Prostate gland (tissue), 2 donors: ENCODE results near the gene NFKBIA. TPM values are rescaled to one million over a fixed set of nuclear protein-coding genes. Genes with fewer than 3 reads are reported as not detected.

ENCODE experiments used
- DNase-seq: peaks from one replicate; pipeline ENCODE4 v3.0.0-alpha.2; 2019; ENCODE audit warnings: low spot score
- H3K27ac ChIP-seq, 2 donors: fragments of 200-600 bp; sonication (generic); 2 replicates each; pipeline ENCODE4 v1.5.1; 2017 to 2019
- H3K27me3 ChIP-seq: fragments of 200-600 bp; sonication (generic); replicated peaks from 2 replicates; pipeline ENCODE4 v1.5.1; 2019; ENCODE audit not compliant: insufficient read depth
- H3K36me3 ChIP-seq, 2 donors: fragments of 200-600 bp; sonication (generic); 1 replicate in 1 of 2; 2 replicates in 1 of 2; pipeline versions ENCODE4 v1.5.1 to v1.8.1; 2017 to 2019
- H3K4me1 ChIP-seq: fragments of 200-600 bp; sonication (generic); replicated peaks from 2 replicates; pipeline ENCODE4 v1.5.1; 2019
- H3K4me3 ChIP-seq, 2 donors: fragments of 200-600 bp; sonication (generic); 2 replicates each; pipeline ENCODE4 v1.5.1; 2017 to 2019
- H3K9me3 ChIP-seq: fragments of 200-600 bp; sonication (generic); 2 replicates; pipeline ENCODE4 v1.5.1; 2017
- POLR2A ChIP-seq: fragments of 450-650 bp; IDR thresholded peaks from one replicate; pipeline ENCODE4 v1.6.1; 2016; ENCODE audit warnings: antibody characterized with exemption, mild to moderate bottlenecking
- POLR2AphosphoS5 ChIP-seq: sonication (generic); formaldehyde crosslinking; IDR thresholded peaks from one replicate; pipeline ENCODE4 v1.6.1; 2017; ENCODE audit warnings: antibody characterized with exemption
- WGBS: methylation state at CpG from one replicate; pipeline ENCODE4 v1.1.5; 2018; 5-methylcytosine and 5-hydroxymethylcytosine counted together
- intact Hi-C: fragments of 100-400 bp; cut with DNase I; formaldehyde crosslinking; loops from one replicate; pipeline ENCODE4 v1.14.2; 2022
- total RNA-seq, 2 donors: library from RNA; depleted of rRNA; stranded (reverse); fragments of >200 nt; gene quantifications; one replicate each; pipeline ENCODE4 v1.1.0, GENCODE V29; 2016
- TF ChIP-seq, protein P1 (sequence below), 4 experiments: fragments of 200-600 bp in 2 of 4; fragments of 450-650 bp in 2 of 4; sonication (generic) in 2 of 4; IDR thresholded peaks; 1 replicate in 3 of 4; 2 replicates in 1 of 4; pipeline ENCODE4 v1.5.1; 2016 to 2019; ENCODE audit warnings: antibody characterized with exemption in 4 of 4, mild to moderate bottlenecking in 2 of 4, moderate library complexity in 2 of 4

NFKBIA gene
- total RNA-seq, 2 donors from 2014 or later, result 294 to 415 TPM

DNA sequence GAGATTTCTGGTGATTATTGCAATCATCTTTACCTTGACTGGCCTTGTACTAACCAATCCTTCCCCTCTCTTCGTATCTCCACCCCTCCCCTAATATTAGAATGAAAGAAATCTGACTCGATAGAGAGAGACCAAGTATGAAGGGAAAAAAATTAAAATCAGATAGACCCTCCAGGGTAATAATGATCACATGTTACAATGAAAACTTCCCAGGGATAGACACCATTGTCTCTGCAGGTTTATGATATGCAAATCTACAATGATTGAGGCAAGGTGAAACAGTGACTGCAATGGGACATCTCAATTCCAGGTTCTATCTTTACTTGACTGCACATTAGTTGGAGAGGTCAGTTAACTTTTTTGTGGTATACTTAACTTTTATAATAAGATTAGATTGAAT lies 1.5 kb upstream of the NFKBIA start:
- Histone ChIP-seq H3K27ac (peak overlapping the region; percentile 100), H3K4me3 (no peak overlapping the region)

DNA sequence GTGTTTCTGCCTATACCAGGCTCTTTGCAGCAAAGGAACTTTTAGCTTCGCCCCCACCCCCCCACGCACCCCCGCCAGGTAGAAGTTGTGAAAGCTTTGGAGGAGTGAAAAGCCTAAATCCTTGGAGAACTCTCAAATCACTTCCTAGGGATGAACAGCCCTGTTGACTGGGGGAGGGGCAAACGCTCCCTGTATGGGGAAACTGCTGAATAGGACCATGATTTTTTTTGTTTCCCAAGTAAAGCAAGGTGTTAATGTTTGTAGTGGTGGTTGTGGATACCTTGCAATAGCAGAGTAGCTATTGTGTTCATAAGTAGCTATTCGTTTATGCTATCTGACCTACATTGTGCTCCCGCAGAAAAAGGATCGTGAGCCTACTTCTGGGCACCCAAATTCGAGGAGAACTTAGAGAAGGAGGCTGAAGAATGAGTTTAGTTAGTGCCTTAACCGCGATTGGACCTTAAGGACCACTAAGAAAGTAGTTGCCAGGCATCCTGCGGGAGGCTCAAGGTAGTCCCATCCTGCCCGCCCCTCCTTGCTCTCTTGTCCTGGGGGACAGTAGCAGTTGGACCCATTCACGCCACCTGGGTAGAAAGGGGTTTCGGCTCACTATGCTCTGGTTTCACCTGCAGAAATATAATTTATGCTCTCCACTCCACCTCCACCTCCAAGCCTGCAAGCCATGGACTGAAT lies 901 bp upstream of the NFKBIA start:
- Histone ChIP-seq H3K4me1 (peaks cover 4% of the 10 kb centered on the region), H3K9me3 (no peaks in the 10 kb centered on the region), H3K27ac (peak overlapping the region; percentile 100), H3K27me3 (no peaks in the 10 kb centered on the region), H3K36me3 (peaks cover 22 to 29% of the 10 kb centered on the region in 2 donors), H3K4me3 (peak overlapping the region; percentile 97 to 99)
- intact Hi-C loops, result loop anchor here (2.0 to 10.0 kb wide), 4 partner anchors 283 to 531 kb away; partner anchors contain the start of genes BAZ1A, FAM177A1, PPP2R3C and PRORP
- TF ChIP-seq POLR2AphosphoS5 (no peak), POLR2A (no peak)
- TF ChIP-seq, protein P1, sequence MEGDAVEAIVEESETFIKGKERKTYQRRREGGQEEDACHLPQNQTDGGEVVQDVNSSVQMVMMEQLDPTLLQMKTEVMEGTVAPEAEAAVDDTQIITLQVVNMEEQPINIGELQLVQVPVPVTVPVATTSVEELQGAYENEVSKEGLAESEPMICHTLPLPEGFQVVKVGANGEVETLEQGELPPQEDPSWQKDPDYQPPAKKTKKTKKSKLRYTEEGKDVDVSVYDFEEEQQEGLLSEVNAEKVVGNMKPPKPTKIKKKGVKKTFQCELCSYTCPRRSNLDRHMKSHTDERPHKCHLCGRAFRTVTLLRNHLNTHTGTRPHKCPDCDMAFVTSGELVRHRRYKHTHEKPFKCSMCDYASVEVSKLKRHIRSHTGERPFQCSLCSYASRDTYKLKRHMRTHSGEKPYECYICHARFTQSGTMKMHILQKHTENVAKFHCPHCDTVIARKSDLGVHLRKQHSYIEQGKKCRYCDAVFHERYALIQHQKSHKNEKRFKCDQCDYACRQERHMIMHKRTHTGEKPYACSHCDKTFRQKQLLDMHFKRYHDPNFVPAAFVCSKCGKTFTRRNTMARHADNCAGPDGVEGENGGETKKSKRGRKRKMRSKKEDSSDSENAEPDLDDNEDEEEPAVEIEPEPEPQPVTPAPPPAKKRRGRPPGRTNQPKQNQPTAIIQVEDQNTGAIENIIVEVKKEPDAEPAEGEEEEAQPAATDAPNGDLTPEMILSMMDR (IDR thresholded peaks at IDR 0.05), result no peak
- WGBS, result 31% methylated on average over 14 of the region's 14 CpGs
- DNase-seq, result no peak

More for the DNA sequence above, 1.5 kb upstream of the NFKBIA start:
- H3K27me3 ChIP-seq, result no peaks in the 10 kb centered on the region
- TF ChIP-seq, protein P1 (IDR thresholded peaks at IDR 0.05), result no peak
- no peak for TF ChIP-seq POLR2A
- no peak for TF ChIP-seq POLR2AphosphoS5
- peaks cover 19 to 24% of the 10 kb centered on the region in 2 donors for H3K36me3 ChIP-seq
- H3K9me3 ChIP-seq, result no peaks in the 10 kb centered on the region
- intact Hi-C loops, result loop anchor here (5.0 to 10.0 kb wide), 3 partner anchors 284 to 531 kb away; partner anchors contain the start of genes BAZ1A, PPP2R3C, PRORP and SRP54
- DNase-seq, result no peak
- WGBS, result 65% methylated on average over 2 of the region's 2 CpGs
- peaks cover 4% of the 10 kb centered on the region for H3K4me1 ChIP-seq

DNA sequence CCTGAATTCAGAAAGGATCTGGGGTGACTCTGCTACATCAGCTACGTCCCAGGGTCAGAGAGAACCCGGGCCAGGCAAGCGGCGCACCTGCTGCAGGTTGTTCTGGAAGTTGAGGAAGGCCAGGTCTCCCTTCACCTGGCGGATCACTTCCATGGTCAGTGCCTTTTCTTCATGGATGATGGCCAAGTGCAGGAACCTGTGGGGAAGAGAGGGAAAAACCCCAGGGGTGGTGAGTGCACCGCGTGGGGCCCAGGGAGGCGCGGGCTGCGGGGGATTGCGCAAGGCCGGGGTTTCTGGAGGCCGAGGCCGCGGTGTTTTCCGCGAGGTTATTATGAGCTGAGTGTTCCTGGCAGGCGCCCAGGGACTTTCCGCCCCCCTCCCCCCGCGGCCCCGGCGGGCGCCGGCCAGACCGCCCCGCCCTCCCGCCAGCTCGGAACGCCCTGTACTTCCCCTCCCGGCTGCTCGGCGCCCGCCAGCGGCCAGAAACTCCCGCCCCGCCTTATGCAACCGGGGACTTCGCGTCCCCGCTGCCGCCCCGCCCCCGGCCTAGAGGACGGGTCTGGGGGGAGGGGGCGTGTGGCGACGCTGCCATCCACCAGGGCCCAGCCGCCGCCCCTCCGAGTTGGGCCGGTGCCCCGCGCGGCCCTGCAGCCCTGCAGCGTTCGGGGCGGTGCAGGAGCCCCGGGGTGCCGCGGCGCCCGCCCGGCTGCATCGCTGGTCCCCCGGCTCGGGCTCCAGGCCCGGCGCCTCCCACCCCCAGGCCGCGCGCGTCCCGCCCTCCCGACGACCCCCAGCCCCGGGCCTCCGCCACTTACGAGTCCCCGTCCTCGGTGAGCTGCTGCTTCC lies 723 bp downstream of the NFKBIA start:
- Histone ChIP-seq H3K27ac (peak overlapping the region; percentile 100), H3K4me3 (peak overlapping the region; percentile 97 to 99), H3K9me3 (no peaks in the 10 kb centered on the region), H3K4me1 (peaks cover 4% of the 10 kb centered on the region), H3K36me3 (peaks cover 22 to 29% of the 10 kb centered on the region in 2 donors), H3K27me3 (no peaks in the 10 kb centered on the region)
- WGBS, result 1% methylated on average over 36 of the region's 81 CpGs
- TF ChIP-seq POLR2A (peak; percentile 25), POLR2AphosphoS5 (peak; percentile 91)
- TF ChIP-seq, protein P1 (IDR thresholded peaks at IDR 0.05), result no peak
- peak; percentile 96 for DNase-seq
- intact Hi-C loops, result loop anchor here (1.0 to 10.0 kb wide), 6 partner anchors 19 to 692 kb away; partner anchors contain the start of genes BAZ1A, CFL2, FAM177A1 and PSMA6

DNA sequence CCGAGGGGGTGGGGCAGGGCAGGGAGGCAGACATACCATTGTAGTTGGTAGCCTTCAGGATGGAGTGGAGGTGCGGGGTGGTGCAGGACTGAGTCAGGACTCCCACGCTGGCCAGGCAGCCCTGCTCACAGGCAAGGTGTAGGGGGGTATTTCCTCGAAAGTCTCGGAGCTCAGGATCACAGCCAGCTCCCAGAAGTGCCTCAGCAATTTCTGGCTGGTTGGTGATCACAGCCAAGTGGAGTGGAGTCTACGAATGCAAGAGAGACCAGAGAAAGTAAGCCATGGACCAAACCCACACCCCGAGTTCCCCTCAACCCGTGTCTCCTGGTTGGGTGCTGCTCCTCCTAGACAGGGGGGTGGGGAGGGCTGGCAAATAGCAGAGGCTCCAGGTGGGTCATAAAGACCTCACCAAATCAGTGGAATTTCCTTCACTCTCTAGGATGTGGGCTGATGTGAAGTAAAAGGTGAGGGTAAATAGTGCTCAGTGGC lies 1.4 kb downstream of the NFKBIA start:
- H3K4me3 ChIP-seq, result peak overlapping the region; percentile 97 to 99
- no peak for DNase-seq
- H3K27me3 ChIP-seq, result no peaks in the 10 kb centered on the region
- WGBS, result 6% methylated on average over 8 of the region's 8 CpGs
- H3K27ac ChIP-seq, result peak overlapping the region; percentile 100
- H3K36me3 ChIP-seq, result peaks cover 22 to 29% of the 10 kb centered on the region in 2 donors
- TF ChIP-seq POLR2AphosphoS5 (no peak), POLR2A (no peak)
- TF ChIP-seq, protein P1 (IDR thresholded peaks at IDR 0.05), result no peak
- peaks cover 6% of the 10 kb centered on the region for H3K4me1 ChIP-seq
- H3K9me3 ChIP-seq, result no peaks in the 10 kb centered on the region
- intact Hi-C loops, result loop anchor here (1.0 to 10.0 kb wide), 4 partner anchors 18 to 691 kb away; partner anchors contain the start of genes BAZ1A and CFL2
